Tibial nerve (tissue), 4 donors: ENCODE measurements around the gene LRP6. TPM values are rescaled to one million over a fixed set of nuclear protein-coding genes. Genes with fewer than 3 reads are reported as not detected.

Experiments
- DNase-seq, 2 donors: peaks; one replicate each; pipeline ENCODE4 v3.0.0-alpha.2; 2019; ENCODE audit warnings: low spot score in 2 of 2
- H3K27ac ChIP-seq, 4 donors: fragments of 200-600 bp; sonication (generic) in 3 of 4; one replicate each; pipeline ENCODE4 v1.5.1; 2017 to 2019; ENCODE audit warnings: mild to moderate bottlenecking in 1 of 4
- H3K27me3 ChIP-seq, 2 donors: fragments of 200-600 bp; sonication (generic) in 1 of 2; one replicate each; pipeline versions ENCODE4 v1.5.1 to v1.6.0; 2017 to 2019
- H3K36me3 ChIP-seq, 3 donors: fragments of 200-600 bp; sonication (generic); one replicate each; pipeline ENCODE4 v1.5.1; 2018 to 2019
- H3K4me1 ChIP-seq, 4 donors: fragments of 200-600 bp; sonication (generic) in 3 of 4; one replicate each; pipeline ENCODE4 v1.5.1; 2017 to 2019
- H3K4me3 ChIP-seq, 4 donors: fragments of 200-600 bp; sonication (generic) in 3 of 4; one replicate each; pipeline ENCODE4 v1.5.1; 2017 to 2019; ENCODE audit warnings: mild to moderate bottlenecking in 1 of 4, moderate library complexity in 1 of 4
- H3K9me3 ChIP-seq, 4 donors: fragments of 200-600 bp; sonication (generic) in 3 of 4; one replicate each; pipeline ENCODE4 v1.5.1; 2017 to 2019
- CTCF ChIP-seq, 5 experiments: fragments of 200-600 bp in 3 of 5; fragments of 450-650 bp in 2 of 5; sonication (generic) in 3 of 5; IDR thresholded peaks; one replicate each; pipeline ENCODE4 v1.5.1; 2016 to 2019; ENCODE audit warnings: antibody characterized with exemption in 5 of 5, mild to moderate bottlenecking in 3 of 5, moderate library complexity in 2 of 5
- EP300 ChIP-seq, 2 donors: sonication (generic); formaldehyde crosslinking; IDR thresholded peaks; one replicate each; pipeline ENCODE4 v1.6.1; 2017; ENCODE audit warnings: antibody characterized with exemption in 2 of 2, mild to moderate bottlenecking in 1 of 2
- POLR2A ChIP-seq, 2 donors: fragments of 450-650 bp; IDR thresholded peaks; one replicate each; pipeline ENCODE4 v1.6.1; 2017; ENCODE audit warnings: antibody characterized with exemption in 2 of 2, mild to moderate bottlenecking in 2 of 2, moderate library complexity in 2 of 2
- WGBS, 2 donors: methylation state at CpG; one replicate each; pipeline ENCODE4 v1.1.5; 2018; 5-methylcytosine and 5-hydroxymethylcytosine counted together
- total RNA-seq, 4 donors: library from RNA; depleted of rRNA; stranded (reverse); fragments of >200 nt; gene quantifications; one replicate each; pipeline ENCODE4 v1.1.0, GENCODE V29; 2016

LRP6 gene
- total RNA-seq, 4 donors from 2014 or later: 30.6 to 64.5 (median 44.9) TPM

GRCh38 chr12:12301122-12301521 lies 34.3 kb upstream of the LRP6 start:
- Histone ChIP-seq H3K9me3 (peaks cover 0 to 5% (median 0%) of the 10 kb centered on the region in 4 donors), H3K36me3 (no peaks in the 10 kb centered on the region), H3K4me3 (no peak overlapping the region), H3K4me1 (no peaks in the 10 kb centered on the region), H3K27me3 (no peaks in the 10 kb centered on the region), H3K27ac (no peak overlapping the region)
- TF ChIP-seq POLR2A (IDR thresholded peaks at IDR 0.05) (no peak), EP300 (IDR thresholded peaks at IDR 0.05) (no peak), CTCF (IDR thresholded peaks at IDR 0.05) (no peak)
- WGBS, 2 donors: 91 to 93% methylated on average over 2 of the region's 2 CpGs
- no peak for DNase-seq

- TF ChIP-seq POLR2A (IDR thresholded peaks at IDR 0.05) (no peak), EP300 (IDR thresholded peaks at IDR 0.05) (no peak), CTCF (IDR thresholded peaks at IDR 0.05) (no peak)
- 78% methylated on average over 8 of the region's 8 CpGs for WGBS, 2 donors
- DNase-seq: no peak
Measured at GRCh38 chr12:12297201-12297830, 30.5 kb upstream of the LRP6 start.

GRCh38 chr12:12294215-12295005 lies 27.6 kb upstream of the LRP6 start:
- no peaks in the 10 kb centered on the region for H3K27me3 ChIP-seq
- WGBS, 2 donors: 55 to 56% methylated on average over 5 of the region's 5 CpGs
- H3K4me1 ChIP-seq: peaks cover 0 to 12% (median 2%) of the 10 kb centered on the region in 4 donors
- no peaks in the 10 kb centered on the region for H3K9me3 ChIP-seq
- no peaks in the 10 kb centered on the region for H3K36me3 ChIP-seq
- no peak overlapping the region for H3K4me3 ChIP-seq
- peak overlapping the region in 1 of 4 donors; percentile 16 for H3K27ac ChIP-seq
- no peak for DNase-seq
- TF ChIP-seq EP300 (IDR thresholded peaks at IDR 0.05) (no peak), CTCF (IDR thresholded peaks at IDR 0.05) (no peak), POLR2A (IDR thresholded peaks at IDR 0.05) (no peak)

More at GRCh38 chr12:12297201-12297830, 30.5 kb upstream of the LRP6 start:
- Histone ChIP-seq H3K36me3 (no peaks in the 10 kb centered on the region), H3K27me3 (no peaks in the 10 kb centered on the region), H3K9me3 (no peaks in the 10 kb centered on the region), H3K27ac (no peak overlapping the region), H3K4me3 (no peak overlapping the region), H3K4me1 (peaks cover 0 to 12% (median 2%) of the 10 kb centered on the region in 4 donors)

- peaks cover 0 to 12% (median 2%) of the 10 kb centered on the region in 4 donors for H3K4me1 ChIP-seq
- H3K27ac ChIP-seq: no peak overlapping the region
- DNase-seq: no peak
- WGBS, 2 donors: 70% methylated on average over 1 of the region's 1 CpG
- no peak for TF ChIP-seq CTCF (IDR thresholded peaks at IDR 0.05)
- TF ChIP-seq EP300 (IDR thresholded peaks at IDR 0.05): no peak
- no peak for TF ChIP-seq POLR2A (IDR thresholded peaks at IDR 0.05)
- no peaks in the 10 kb centered on the region for H3K36me3 ChIP-seq
- no peak overlapping the region for H3K4me3 ChIP-seq
- no peaks in the 10 kb centered on the region for H3K27me3 ChIP-seq
- H3K9me3 ChIP-seq: no peaks in the 10 kb centered on the region
Measured at GRCh38 chr12:12290206-12290605, 23.4 kb upstream of the LRP6 start.

- H3K36me3 ChIP-seq: no peaks in the 10 kb centered on the region
- DNase-seq: no peak
- H3K4me3 ChIP-seq: no peak overlapping the region
- H3K27me3 ChIP-seq: no peaks in the 10 kb centered on the region
- WGBS, 2 donors: 92 to 96% methylated on average over 5 of the region's 5 CpGs
- peaks cover 0 to 23% (median 7%) of the 10 kb centered on the region in 4 donors for H3K4me1 ChIP-seq
- H3K27ac ChIP-seq: no peak overlapping the region
- TF ChIP-seq POLR2A (IDR thresholded peaks at IDR 0.05): no peak
- H3K9me3 ChIP-seq: no peaks in the 10 kb centered on the region
Measured at GRCh38 chr12:12286441-12286840, 19.6 kb upstream of the LRP6 start.
